Measurements from ENCODE around the gene SLC2A1.

DNA sequence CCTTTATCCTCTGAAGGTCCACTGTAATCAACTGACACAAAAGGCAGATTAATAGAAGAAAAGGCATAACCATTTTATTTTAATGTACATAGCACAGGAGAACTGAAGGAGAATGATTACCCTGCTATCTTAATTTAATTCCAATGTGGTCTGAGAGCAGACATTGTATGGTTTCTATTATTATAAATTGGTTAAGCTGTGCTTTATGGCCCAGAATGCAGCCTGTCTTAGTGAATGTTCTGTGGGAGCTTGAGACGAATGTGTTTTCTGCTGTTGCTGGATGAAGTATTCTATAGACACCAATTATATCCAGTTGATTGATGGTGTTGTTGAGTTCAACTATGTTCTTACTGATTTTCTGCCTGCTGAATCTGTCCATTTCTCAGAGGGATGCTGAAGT is 25.0 kb upstream of the SLC2A1 start:
- TF ChIP-seq, protein P1, sequence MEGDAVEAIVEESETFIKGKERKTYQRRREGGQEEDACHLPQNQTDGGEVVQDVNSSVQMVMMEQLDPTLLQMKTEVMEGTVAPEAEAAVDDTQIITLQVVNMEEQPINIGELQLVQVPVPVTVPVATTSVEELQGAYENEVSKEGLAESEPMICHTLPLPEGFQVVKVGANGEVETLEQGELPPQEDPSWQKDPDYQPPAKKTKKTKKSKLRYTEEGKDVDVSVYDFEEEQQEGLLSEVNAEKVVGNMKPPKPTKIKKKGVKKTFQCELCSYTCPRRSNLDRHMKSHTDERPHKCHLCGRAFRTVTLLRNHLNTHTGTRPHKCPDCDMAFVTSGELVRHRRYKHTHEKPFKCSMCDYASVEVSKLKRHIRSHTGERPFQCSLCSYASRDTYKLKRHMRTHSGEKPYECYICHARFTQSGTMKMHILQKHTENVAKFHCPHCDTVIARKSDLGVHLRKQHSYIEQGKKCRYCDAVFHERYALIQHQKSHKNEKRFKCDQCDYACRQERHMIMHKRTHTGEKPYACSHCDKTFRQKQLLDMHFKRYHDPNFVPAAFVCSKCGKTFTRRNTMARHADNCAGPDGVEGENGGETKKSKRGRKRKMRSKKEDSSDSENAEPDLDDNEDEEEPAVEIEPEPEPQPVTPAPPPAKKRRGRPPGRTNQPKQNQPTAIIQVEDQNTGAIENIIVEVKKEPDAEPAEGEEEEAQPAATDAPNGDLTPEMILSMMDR (conservative IDR thresholded peaks at IDR 0.05; ENCODE audit: low read depth, low read length), result no peak
- TF ChIP-seq EZH2 (IDR thresholded peaks at IDR 0.05; ENCODE audit: low read length, unreplicated experiment) (no peak), EZH2phosphoT487 (IDR thresholded peaks at IDR 0.05; ENCODE audit: borderline replicate concordance, low read length) (no peak)
